Pancreas (tissue), 10 donors: ENCODE measurements around the gene SLC39A10. TPM values are rescaled to one million over a fixed set of nuclear protein-coding genes. Genes with fewer than 3 reads are reported as not detected.
A peak's percentile ranks its signal among the peaks of the same experiment; 100 is the strongest.

Source experiments
- ATAC-seq, 4 donors: fragments of 200-7000 bp; cut with Tn5 transposase; one replicate each; pipeline versions ENCODE4 v1.8.0 to v1.9.1; 2020; ENCODE audit warnings: mild to moderate bottlenecking in 4 of 4, moderate library complexity in 4 of 4
- DNase-seq, 6 donors: peaks; one replicate each; pipeline ENCODE4 v3.0.0-alpha.2; 2020
- FAIRE-seq: peaks from 2 replicates; lab custom pipeline; 2012; peaks lifted over from hg19 to GRCh38; lab: Jason Lieb, UNC
- H3K27ac ChIP-seq, 4 donors: fragments of 200-600 bp; sonication (generic); 1 replicate in 3 of 4; 2 replicates in 1 of 4; pipeline versions ENCODE4 v1.5.0 to v1.8.0; 2020
- H3K27me3 ChIP-seq, 4 donors: fragments of 200-600 bp; one replicate each; pipeline ENCODE4 v1.8.0; 2021
- H3K36me3 ChIP-seq, 3 donors: fragments of 200-600 bp; sonication (generic) in 1 of 3; one replicate each; pipeline versions ENCODE4 v1.5.0 to v1.8.0; 2020 to 2021
- H3K4me1 ChIP-seq, 3 donors: fragments of 200-600 bp; one replicate each; pipeline ENCODE4 v1.8.0; 2021
- H3K4me3 ChIP-seq, 4 donors: fragments of 200-600 bp; sonication (generic) in 2 of 4; one replicate each; pipeline versions ENCODE4 v1.5.0 to v1.8.0; 2020 to 2021
- H3K9me3 ChIP-seq, 4 donors: fragments of 200-600 bp; one replicate each; pipeline ENCODE4 v1.8.0; 2021
- WGBS, 2 donors: extraction: QIAGEN DNeasy Blood & Tissue Kit; methylation state at CpG; one replicate each; pipeline ENCODE4 v1.1.7; 2013; 5-methylcytosine and 5-hydroxymethylcytosine counted together
- intact Hi-C, 3 donors: fragments of 100-400 bp; cut with DNase I; formaldehyde crosslinking; loops; one replicate each; pipeline versions ENCODE4 v1.11.1 to v1.14.2; 2022
- polyA plus RNA-seq, 2 donors: library from polyadenylated mRNA; stranded (reverse); fragments of 200-250 nt; gene quantifications; one replicate each; pipeline ENCODE4 v1.2.3, GENCODE V29; 2013
- total RNA-seq, 6 donors: library from RNA; stranded (reverse); fragmentation: NEBNext Ultra II Directional in 4 of 6; extraction: Animal tissue kit (Norgen Biotek cat#: 25700) in 4 of 6; gene quantifications; one replicate each; pipeline versions ENCODE4 v1.2.1 to v1.2.4, GENCODE V29; 2021 to 2023
- TF ChIP-seq, protein P1 (sequence below), 4 donors: fragments of 200-600 bp; sonication (generic) in 3 of 4; IDR thresholded peaks; one replicate each; pipeline versions ENCODE4 v1.5.0 to v1.8.0; 2021; ENCODE audit warnings: antibody characterized with exemption in 4 of 4
- donor health status: healthy with polysubstance abuse.
- donor health status: DM: no; HTN: no; CAD: no; lungs with moderate emphysema.
- donor health status: DM: no; HTN: no; CAD: no.
- donor health status: control.
- donor health status: control.
- donor health status: Bipolar disorder and iron deficiency.
- donor health status: DM: yes; HTN: yes; CAD: no.
- donor health status: DM: no; HTN: no; CAD: no.
- donor health status: DM: no; HTN: no; CAD: no.
- donor health status: DM: yes; HTN: yes; CAD: no.

The SLC39A10 gene
- total and polyA plus RNA-seq, 8 donors = 6.3 to 17.3 (median 10.9) TPM

- no peak for FAIRE-seq
- Histone ChIP-seq H3K9me3 (no peaks in the 10 kb centered on the region), H3K27ac (no peak overlapping the region), H3K36me3 (no peaks in the 10 kb centered on the region), H3K27me3 (no peaks in the 10 kb centered on the region), H3K4me3 (no peak overlapping the region), H3K4me1 (no peaks in the 10 kb centered on the region)
- no peak for ATAC-seq
- 91% methylated on average over 1 of the region's 1 CpG for WGBS, 2 donors
- intact Hi-C loops = no loop called here
- DNase-seq = no peak
- TF ChIP-seq, protein P1, sequence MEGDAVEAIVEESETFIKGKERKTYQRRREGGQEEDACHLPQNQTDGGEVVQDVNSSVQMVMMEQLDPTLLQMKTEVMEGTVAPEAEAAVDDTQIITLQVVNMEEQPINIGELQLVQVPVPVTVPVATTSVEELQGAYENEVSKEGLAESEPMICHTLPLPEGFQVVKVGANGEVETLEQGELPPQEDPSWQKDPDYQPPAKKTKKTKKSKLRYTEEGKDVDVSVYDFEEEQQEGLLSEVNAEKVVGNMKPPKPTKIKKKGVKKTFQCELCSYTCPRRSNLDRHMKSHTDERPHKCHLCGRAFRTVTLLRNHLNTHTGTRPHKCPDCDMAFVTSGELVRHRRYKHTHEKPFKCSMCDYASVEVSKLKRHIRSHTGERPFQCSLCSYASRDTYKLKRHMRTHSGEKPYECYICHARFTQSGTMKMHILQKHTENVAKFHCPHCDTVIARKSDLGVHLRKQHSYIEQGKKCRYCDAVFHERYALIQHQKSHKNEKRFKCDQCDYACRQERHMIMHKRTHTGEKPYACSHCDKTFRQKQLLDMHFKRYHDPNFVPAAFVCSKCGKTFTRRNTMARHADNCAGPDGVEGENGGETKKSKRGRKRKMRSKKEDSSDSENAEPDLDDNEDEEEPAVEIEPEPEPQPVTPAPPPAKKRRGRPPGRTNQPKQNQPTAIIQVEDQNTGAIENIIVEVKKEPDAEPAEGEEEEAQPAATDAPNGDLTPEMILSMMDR (IDR thresholded peaks at IDR 0.05) = no peak
These were observed 39.0 kb downstream of the SLC39A10 start for GRCh38 chr2:195696012-195696411.

DNA sequence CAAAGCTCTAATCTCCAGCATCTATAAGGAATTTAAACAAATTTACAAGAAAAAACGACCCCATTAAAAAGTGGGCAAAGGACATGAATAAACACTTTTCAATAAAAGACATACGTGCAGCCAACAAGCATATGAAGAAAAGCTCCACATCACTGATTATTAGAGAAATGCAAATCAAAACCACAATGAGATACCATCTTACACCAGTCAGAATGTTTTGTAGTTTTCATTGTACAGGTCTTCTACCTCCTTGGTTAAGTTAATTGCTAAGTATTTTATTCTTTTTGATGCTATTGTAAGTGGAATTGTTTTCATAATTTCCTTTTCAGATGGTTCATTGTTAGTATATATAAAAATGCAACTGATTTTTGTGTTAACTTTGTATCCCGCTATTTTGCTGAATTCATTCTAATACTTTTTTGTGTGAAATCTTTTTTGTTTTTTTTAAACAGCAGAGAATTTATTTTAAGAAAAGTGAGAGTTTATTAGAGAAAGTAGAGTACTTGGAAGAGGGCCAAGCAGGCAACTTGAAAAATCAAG, 40.7 kb downstream of the SLC39A10 start:
- FAIRE-seq (no peak), ATAC-seq (no peak), DNase-seq (no peak)
- Histone ChIP-seq H3K9me3 (no peaks in the 10 kb centered on the region), H3K36me3 (no peaks in the 10 kb centered on the region), H3K27ac (no peak overlapping the region), H3K4me1 (no peaks in the 10 kb centered on the region), H3K4me3 (no peak overlapping the region), H3K27me3 (no peaks in the 10 kb centered on the region)
- TF ChIP-seq, protein P1 (IDR thresholded peaks at IDR 0.05) = no peak
- intact Hi-C loops = no loop called here
- 79 to 80% methylated on average over 3 of the region's 3 CpGs for WGBS, 2 donors

DNA sequence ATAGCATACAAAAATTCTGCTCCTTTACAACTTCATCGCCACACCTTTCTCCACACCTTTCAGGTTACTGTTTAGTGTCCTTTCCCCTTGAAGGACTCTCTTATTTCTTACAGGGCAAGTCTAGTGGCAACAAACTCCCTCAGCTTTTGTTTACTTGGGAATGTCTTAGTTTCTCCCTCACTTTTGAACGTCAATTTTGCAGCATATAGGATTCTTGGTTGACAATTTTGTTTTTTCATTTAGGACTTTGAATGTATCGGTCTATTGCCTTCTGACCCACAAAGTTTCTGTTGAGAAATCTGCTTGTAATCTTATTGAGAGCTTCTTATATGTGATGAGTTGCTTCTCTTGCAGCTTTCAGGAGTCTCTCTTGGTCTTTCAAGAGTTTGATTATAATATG, 43.5 kb downstream of the SLC39A10 start:
- intact Hi-C loops = no loop called here
- Histone ChIP-seq H3K4me3 (no peak overlapping the region), H3K4me1 (no peaks in the 10 kb centered on the region), H3K9me3 (no peaks in the 10 kb centered on the region), H3K27me3 (no peaks in the 10 kb centered on the region), H3K27ac (no peak overlapping the region), H3K36me3 (no peaks in the 10 kb centered on the region)
- no peak for ATAC-seq
- no peak for DNase-seq
- TF ChIP-seq, protein P1 (IDR thresholded peaks at IDR 0.05) = no peak
- no peak for FAIRE-seq
- WGBS, 2 donors = 79 to 84% methylated on average over 3 of the region's 3 CpGs

- intact Hi-C loops = no loop called here
These were observed 49.3 kb downstream of the SLC39A10 start for GRCh38 chr2:195706161-195706900.

More at GRCh38 chr2:195706161-195706900, 49.3 kb downstream of the SLC39A10 start:
- WGBS, 2 donors = 77 to 82% methylated on average over 5 of the region's 5 CpGs
- Histone ChIP-seq H3K36me3 (no peaks in the 10 kb centered on the region), H3K27me3 (no peaks in the 10 kb centered on the region), H3K4me3 (no peak overlapping the region), H3K9me3 (no peaks in the 10 kb centered on the region), H3K4me1 (no peaks in the 10 kb centered on the region), H3K27ac (no peak overlapping the region)
- ATAC-seq (no peak), DNase-seq (no peak), FAIRE-seq (peak; percentile 47)
- TF ChIP-seq, protein P1 (IDR thresholded peaks at IDR 0.05) = no peak
